MCF 10A (cell line): ENCODE measurements around the gene OS9. TPM values are rescaled to one million over a fixed set of nuclear protein-coding genes. Genes with fewer than 3 reads are reported as not detected.

Experiments used
- BruUV-seq: library from RNA; stranded (reverse); fragments of 400-500 nt; replicated peaks from 2 replicates; lab custom pipeline; 2021; lab: Mats Ljungman, UMichigan
- CTCF ChIA-PET: fragments of 300-600 bp; sonication (Branson Sonifier 250); formaldehyde crosslinking; extraction: SDS; loops from one replicate; lab custom pipeline; 2021; ENCODE audit warnings: antibody characterized with exemption, inconsistent platforms; lab: Yijun Ruan, JAX
- POLR2A ChIA-PET: fragments of 300-600, 350-650 bp; sonication (Branson Sonifier 250); formaldehyde crosslinking; extraction: SDS; loops from one replicate; lab custom pipeline; 2020; ENCODE audit warnings: antibody characterized with exemption, inconsistent platforms; lab: Yijun Ruan, JAX
- DNase-seq: peaks from one replicate; pipeline ENCODE4 v3.0.0-alpha.2; 2018; ENCODE audit not compliant: unreplicated experiment
- H3K27ac Mint-ChIP-seq: one replicate; pipeline ENCODE4 v1.8.0; 2022; ENCODE audit warnings: mild to moderate bottlenecking, low read depth, mixed read lengths; ENCODE audit not compliant: unreplicated experiment
- H3K27me3 Mint-ChIP-seq: one replicate; pipeline ENCODE4 v1.8.0; 2022; ENCODE audit warnings: mixed read lengths; ENCODE audit not compliant: insufficient read depth, unreplicated experiment
- H3K36me3 Mint-ChIP-seq: one replicate; pipeline ENCODE4 v1.8.0; 2022; ENCODE audit warnings: mild to moderate bottlenecking, moderate library complexity, mixed read lengths; ENCODE audit not compliant: insufficient read depth, unreplicated experiment
- H3K4me1 Mint-ChIP-seq: one replicate; pipeline ENCODE4 v1.8.0; 2022; ENCODE audit warnings: mixed read lengths; ENCODE audit not compliant: insufficient read depth, unreplicated experiment
- H3K4me3 Mint-ChIP-seq: one replicate; pipeline ENCODE4 v1.8.0; 2022; ENCODE audit warnings: mild to moderate bottlenecking, moderate library complexity, mixed read lengths; ENCODE audit not compliant: unreplicated experiment
- H3K9me3 Mint-ChIP-seq: one replicate; pipeline ENCODE4 v1.8.0; 2022; ENCODE audit warnings: mixed read lengths; ENCODE audit not compliant: unreplicated experiment
- intact Hi-C: fragments of 100-400 bp; cut with micrococcal nuclease; formaldehyde crosslinking; loops from 2 replicates; pipeline ENCODE4 v1.14.1; 2022
- total RNA-seq: library from RNA; stranded (reverse); gene quantifications from 2 replicates; pipeline ENCODE4 v1.2.3, GENCODE V29; 2022
- TF ChIP-seq, protein P1 (sequence below): fragments of 200-600 bp; IDR thresholded peaks from one replicate; pipeline ENCODE4 v1.8.0; 2022; ENCODE audit warnings: antibody characterized with exemption, mild to moderate bottlenecking; ENCODE audit not compliant: unreplicated experiment

Gene OS9
- total RNA-seq, 1 experiment from 2014 or later = 125 TPM

- peak within 1 kb of the TSS; percentile 100 for H3K27ac Mint-ChIP-seq
- POLR2A ChIA-PET = interaction anchor here (0.5 to 2.5 kb wide), 30 partner anchors 8 to 1215 kb away, joined by 3 to 20 read pairs (median 4); partner anchors contain the start of genes EEF1AKMT3, MARCHF9, METTL1 and OS9
- H3K9me3 Mint-ChIP-seq = no peaks in the 10 kb centered on the region
- intact Hi-C loops = loop anchor here (1.0 kb wide), 1 partner anchor 19 kb away; no protein-coding TSS in a partner anchor
- BruUV-seq = no TSS peak
- DNase-seq = peak; percentile 99
- peak within 1 kb of the TSS; percentile 100 for H3K4me3 Mint-ChIP-seq
- TF ChIP-seq, protein P1, sequence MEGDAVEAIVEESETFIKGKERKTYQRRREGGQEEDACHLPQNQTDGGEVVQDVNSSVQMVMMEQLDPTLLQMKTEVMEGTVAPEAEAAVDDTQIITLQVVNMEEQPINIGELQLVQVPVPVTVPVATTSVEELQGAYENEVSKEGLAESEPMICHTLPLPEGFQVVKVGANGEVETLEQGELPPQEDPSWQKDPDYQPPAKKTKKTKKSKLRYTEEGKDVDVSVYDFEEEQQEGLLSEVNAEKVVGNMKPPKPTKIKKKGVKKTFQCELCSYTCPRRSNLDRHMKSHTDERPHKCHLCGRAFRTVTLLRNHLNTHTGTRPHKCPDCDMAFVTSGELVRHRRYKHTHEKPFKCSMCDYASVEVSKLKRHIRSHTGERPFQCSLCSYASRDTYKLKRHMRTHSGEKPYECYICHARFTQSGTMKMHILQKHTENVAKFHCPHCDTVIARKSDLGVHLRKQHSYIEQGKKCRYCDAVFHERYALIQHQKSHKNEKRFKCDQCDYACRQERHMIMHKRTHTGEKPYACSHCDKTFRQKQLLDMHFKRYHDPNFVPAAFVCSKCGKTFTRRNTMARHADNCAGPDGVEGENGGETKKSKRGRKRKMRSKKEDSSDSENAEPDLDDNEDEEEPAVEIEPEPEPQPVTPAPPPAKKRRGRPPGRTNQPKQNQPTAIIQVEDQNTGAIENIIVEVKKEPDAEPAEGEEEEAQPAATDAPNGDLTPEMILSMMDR = no peak
- CTCF ChIA-PET = interaction anchor here (0.5 to 1.7 kb wide), 7 partner anchors 12 to 161 kb away, joined by 3 to 11 read pairs (median 5); no protein-coding TSS in a partner anchor
- H3K27me3 Mint-ChIP-seq = peaks cover 16% of the 10 kb centered on the region
- peaks cover 11% of the 10 kb centered on the region for H3K4me1 Mint-ChIP-seq
- peaks cover 50% of the 10 kb centered on the region for H3K36me3 Mint-ChIP-seq
Observed at GRCh38 chr12:57744777-57745484, 51.0 kb downstream of the OS9 start, which contains the start of gene TSPAN31. TSPAN31 (plus strand) TSS chr12:57745039; CDS start chr12:57745155, 116 bp downstream.

DNA sequence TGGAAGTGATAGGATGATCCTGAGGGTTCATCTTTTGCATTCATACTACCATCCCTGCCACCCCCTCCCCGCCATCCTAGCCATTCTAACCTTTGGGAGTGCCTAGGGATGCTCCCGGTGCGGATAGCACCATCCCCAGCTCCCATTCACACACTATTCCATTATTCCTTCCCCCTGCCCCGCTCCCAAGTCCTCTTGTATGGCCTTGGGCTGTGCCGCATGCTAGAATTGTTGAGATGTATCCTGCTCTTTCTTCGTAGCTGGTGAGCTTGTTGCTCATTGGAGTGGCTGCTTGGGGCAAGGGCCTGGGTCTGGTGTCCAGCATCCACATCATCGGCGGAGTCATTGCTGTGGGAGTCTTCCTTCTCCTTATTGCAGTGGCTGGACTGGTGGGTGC, 51.6 kb downstream of the OS9 start:
- peak overlapping the region; percentile 100 for H3K27ac Mint-ChIP-seq
- CTCF ChIA-PET = interaction anchor here (0.5 to 1.7 kb wide), 6 partner anchors 12 to 161 kb away, joined by 3 to 11 read pairs (median 4); no protein-coding TSS in a partner anchor
- DNase-seq = no peak
- H3K9me3 Mint-ChIP-seq = no peaks in the 10 kb centered on the region
- H3K36me3 Mint-ChIP-seq = peaks cover 55% of the 10 kb centered on the region
- peaks cover 13% of the 10 kb centered on the region for H3K4me1 Mint-ChIP-seq
- TF ChIP-seq, protein P1 = no peak
- BruUV-seq = TSS peak; percentile 42
- POLR2A ChIA-PET = interaction anchor here (0.6 to 2.5 kb wide), 19 partner anchors 9 to 867 kb away, joined by 3 to 20 read pairs (median 3); partner anchors contain the start of genes EEF1AKMT3, MARCHF9, METTL1 and OS9
- peak overlapping the region; percentile 100 for H3K4me3 Mint-ChIP-seq
- H3K27me3 Mint-ChIP-seq = peaks cover 11% of the 10 kb centered on the region
- intact Hi-C loops = no loop called here

DNA sequence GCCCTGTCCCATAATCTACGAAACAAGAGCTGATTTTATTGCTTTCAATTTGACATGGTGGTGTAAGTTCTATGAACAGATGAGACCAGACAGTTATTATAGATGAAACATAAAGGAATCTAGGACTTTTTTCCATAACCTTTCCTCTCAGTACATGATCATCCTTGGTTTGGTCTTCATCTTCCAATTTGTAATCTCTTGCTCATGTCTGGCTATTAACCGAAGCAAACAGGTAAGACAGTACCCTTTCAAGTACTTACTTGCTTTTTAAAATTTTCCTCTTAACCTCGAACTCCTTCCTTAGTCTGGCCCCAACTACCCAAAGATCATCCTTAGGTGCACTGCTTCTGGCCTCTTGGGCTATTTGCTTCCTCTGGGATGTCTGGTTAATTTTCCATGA, 52.1 kb downstream of the OS9 start:
- no peaks in the 10 kb centered on the region for H3K9me3 Mint-ChIP-seq

More for the DNA sequence above, 52.1 kb downstream of the OS9 start:
- intact Hi-C loops = no loop called here
- BruUV-seq = no TSS peak
- TF ChIP-seq, protein P1 = no peak
- Mint-ChIP-seq H3K27me3 (peaks cover 5% of the 10 kb centered on the region), H3K27ac (peak overlapping the region; percentile 100), H3K36me3 (peaks cover 61% of the 10 kb centered on the region), H3K4me3 (peak overlapping the region; percentile 100), H3K4me1 (peaks cover 17% of the 10 kb centered on the region)
- DNase-seq = no peak
- ChIA-PET CTCF (no interaction called here), POLR2A (interaction anchor here (0.7 to 2.5 kb wide), 5 partner anchors 9 to 868 kb away, joined by 3 to 20 read pairs (median 5); partner anchors contain the start of genes EEF1AKMT3, MARCHF9, METTL1 and OS9)
